K562 (cell line): Measurements from ENCODE around the gene SLC25A21. TPM values are rescaled to one million over a fixed set of nuclear protein-coding genes. Genes with fewer than 3 reads are reported as not detected.
A peak's percentile ranks its signal among the peaks of the same experiment; 100 is the strongest.

Experiments
- ARNT ChIP-seq, 2 experiments: fragments of 450-650 bp; IDR thresholded peaks; 2 replicates each; pipeline ENCODE4 v1.6.1; 2016; ENCODE audit warnings: mild to moderate bottlenecking in 1 of 2
- CC2D1A ChIP-seq: fragments of 450-650 bp; IDR thresholded peaks from 2 replicates; pipeline ENCODE4 v1.6.1; 2017; ENCODE audit warnings: mild to moderate bottlenecking
- ELF2 ChIP-seq: fragments of 250-450 bp; sonication (Bioruptor Pico); IDR thresholded peaks from 2 replicates; pipeline ENCODE4 v1.5.0; 2021; ENCODE audit warnings: mild to moderate bottlenecking
- HDAC6 ChIP-seq: IDR thresholded peaks from 2 replicates; pipeline ENCODE4 v1.6.1; 2012; ENCODE audit warnings: low read depth, mild to moderate bottlenecking, control low read depth, inconsistent platforms, low read length, moderate library complexity
- KDM1A ChIP-seq, 2 experiments: fragments of 450-650 bp; IDR thresholded peaks; 2 replicates each; pipeline ENCODE4 v1.6.1; 2016; ENCODE audit warnings: mild to moderate bottlenecking in 2 of 2
- KLF16 ChIP-seq: IDR thresholded peaks from 2 replicates; pipeline ENCODE4 v1.6.1; 2016; ENCODE audit warnings: antibody characterized with exemption
- PCBP2 ChIP-seq: fragments of 200-400 bp; formaldehyde crosslinking; IDR thresholded peaks from 2 replicates; pipeline ENCODE4 v1.6.1; 2018; ENCODE audit warnings: low read length, low read depth, mild to moderate bottlenecking, moderate library complexity; ENCODE audit not compliant: poor library complexity, severe bottlenecking
- SMAD4 ChIP-seq: fragments of 250-450 bp; sonication (Bioruptor Pico); conservative IDR thresholded peaks from 2 replicates; pipeline ENCODE4 v1.8.0; 2021; ENCODE audit warnings: inconsistent platforms, mild to moderate bottlenecking, moderate library complexity
- ZNF121 ChIP-seq: sonication (generic); formaldehyde crosslinking; conservative IDR thresholded peaks from 2 replicates; pipeline ENCODE4 v1.8.0; 2022; ENCODE audit warnings: missing genetic modification reagents
- ZNF184 ChIP-seq: sonication (generic); formaldehyde crosslinking; IDR thresholded peaks from 2 replicates; pipeline ENCODE4 v1.5.0; 2020; ENCODE audit warnings: missing genetic modification reagents
- ZZZ3 ChIP-seq: fragments of 450-650 bp; IDR thresholded peaks from 2 replicates; pipeline ENCODE4 v1.6.1; 2016; ENCODE audit warnings: antibody characterized with exemption, mild to moderate bottlenecking, moderate library complexity
- polyA plus RNA-seq, 8 experiments: library from polyadenylated mRNA; depleted of rRNA in 4 of 8; stranded (reverse) in 5 of 8; unstranded in 3 of 8; fragments of >200 nt; fragmentation: Nextera tagmentation in 2 of 8; fragmentation: Illumina TruSeq in 1 of 8; extraction: Ambion mirVana in 2 of 8; extraction: Trizol in 1 of 8; gene quantifications; 2 replicates each; pipeline versions ENCODE4 v1.2.1 to v1.2.3, GENCODE V29; 2011 to 2014; ENCODE audit warnings: inconsistent platforms in 1 of 8, missing spikeins in 1 of 8
- total RNA-seq, 7 experiments: library from RNA; depleted of rRNA in 6 of 7; stranded (reverse); fragments of >200 nt in 6 of 7; fragmentation: Illumina TruSeq in 2 of 7; extraction: Trizol in 2 of 7; gene quantifications; 2 replicates each; pipeline versions ENCODE4 v1.2.1 to v1.2.3, GENCODE V29; 2011 to 2021; ENCODE audit warnings: low replicate concordance in 1 of 7
- TF ChIP-seq, protein P1 (sequence below), 2 experiments: fragments of 450-650 bp in 1 of 2; sonication (generic) in 1 of 2; formaldehyde crosslinking in 1 of 2; IDR thresholded peaks; 2 replicates each; pipeline versions ENCODE4 v1.7.1 to v1.9.0; 2016 to 2022; ENCODE audit warnings: inconsistent platforms in 1 of 2, mild to moderate bottlenecking in 1 of 2, missing genetic modification reagents in 1 of 2
- TF ChIP-seq, protein P2 (sequence below): fragments of 450-650 bp; IDR thresholded peaks from 2 replicates; pipeline ENCODE4 v1.7.0; 2016; ENCODE audit warnings: borderline replicate concordance
- TF ChIP-seq, protein P3 (sequence below), 2 experiments: IDR thresholded peaks in 1 of 2; conservative IDR thresholded peaks in 1 of 2; 2 replicates each; pipeline ENCODE4 v1.6.1; 2016; ENCODE audit warnings: low read depth in 2 of 2, mild to moderate bottlenecking in 1 of 2, missing compliant biosample characterization in 1 of 2, missing genetic modification characterization in 1 of 2, moderate library complexity in 1 of 2

The SLC25A21 gene
- total and polyA plus RNA-seq, 9 of the 15 experiments (the other 6 are each of a cell fraction or from before 2014, with no cell fraction given), result 15.2 to 46.7 (median 28.7) TPM

DNA sequence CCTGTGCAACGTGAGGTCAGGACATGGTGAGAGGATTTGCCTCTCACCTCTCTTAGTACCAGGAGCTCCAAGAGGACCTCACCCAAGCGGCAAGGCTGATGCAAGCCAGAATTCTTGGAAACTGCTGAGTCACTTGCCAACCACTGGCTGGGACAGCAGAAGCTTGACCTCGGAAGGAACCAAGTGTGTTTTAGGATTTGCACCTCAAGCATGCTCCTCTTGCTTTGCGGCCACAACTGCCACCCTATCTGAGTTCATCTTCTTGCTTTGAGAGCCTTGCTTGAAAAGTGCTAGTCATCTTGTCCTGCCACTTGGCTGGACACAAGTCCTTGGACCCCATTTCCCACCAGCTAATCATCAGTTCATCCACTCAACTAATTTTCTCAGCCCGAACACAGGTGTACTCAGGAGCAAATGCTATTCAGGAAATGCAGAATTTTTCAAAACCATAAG lies 195.8 kb downstream of the SLC25A21 start (continued):
- TF ChIP-seq, protein P1, sequence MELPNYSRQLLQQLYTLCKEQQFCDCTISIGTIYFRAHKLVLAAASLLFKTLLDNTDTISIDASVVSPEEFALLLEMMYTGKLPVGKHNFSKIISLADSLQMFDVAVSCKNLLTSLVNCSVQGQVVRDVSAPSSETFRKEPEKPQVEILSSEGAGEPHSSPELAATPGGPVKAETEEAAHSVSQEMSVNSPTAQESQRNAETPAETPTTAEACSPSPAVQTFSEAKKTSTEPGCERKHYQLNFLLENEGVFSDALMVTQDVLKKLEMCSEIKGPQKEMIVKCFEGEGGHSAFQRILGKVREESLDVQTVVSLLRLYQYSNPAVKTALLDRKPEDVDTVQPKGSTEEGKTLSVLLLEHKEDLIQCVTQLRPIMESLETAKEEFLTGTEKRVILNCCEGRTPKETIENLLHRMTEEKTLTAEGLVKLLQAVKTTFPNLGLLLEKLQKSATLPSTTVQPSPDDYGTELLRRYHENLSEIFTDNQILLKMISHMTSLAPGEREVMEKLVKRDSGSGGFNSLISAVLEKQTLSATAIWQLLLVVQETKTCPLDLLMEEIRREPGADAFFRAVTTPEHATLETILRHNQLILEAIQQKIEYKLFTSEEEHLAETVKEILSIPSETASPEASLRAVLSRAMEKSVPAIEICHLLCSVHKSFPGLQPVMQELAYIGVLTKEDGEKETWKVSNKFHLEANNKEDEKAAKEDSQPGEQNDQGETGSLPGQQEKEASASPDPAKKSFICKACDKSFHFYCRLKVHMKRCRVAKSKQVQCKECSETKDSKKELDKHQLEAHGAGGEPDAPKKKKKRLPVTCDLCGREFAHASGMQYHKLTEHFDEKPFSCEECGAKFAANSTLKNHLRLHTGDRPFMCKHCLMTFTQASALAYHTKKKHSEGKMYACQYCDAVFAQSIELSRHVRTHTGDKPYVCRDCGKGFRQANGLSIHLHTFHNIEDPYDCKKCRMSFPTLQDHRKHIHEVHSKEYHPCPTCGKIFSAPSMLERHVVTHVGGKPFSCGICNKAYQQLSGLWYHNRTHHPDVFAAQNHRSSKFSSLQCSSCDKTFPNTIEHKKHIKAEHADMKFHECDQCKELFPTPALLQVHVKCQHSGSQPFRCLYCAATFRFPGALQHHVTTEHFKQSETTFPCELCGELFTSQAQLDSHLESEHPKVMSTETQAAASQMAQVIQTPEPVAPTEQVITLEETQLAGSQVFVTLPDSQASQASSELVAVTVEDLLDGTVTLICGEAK (IDR thresholded peaks at IDR 0.05), result no peak
- TF ChIP-seq, protein P1 (CRISPR knock-in tag; IDR thresholded peaks at IDR 0.05), result no peak
- TF ChIP-seq ZZZ3 (no peak), ZNF184 (CRISPR knock-in tag) (no peak), ELF2 (CRISPR knock-in tag) (no peak), PCBP2 (no peak), KLF16 (no peak), KDM1A (IDR thresholded peaks at IDR 0.05) (peak; percentile 15 to 54; a peak in 2 of 4 replicates), CC2D1A (peak; percentile 60; the same call in 1 of the 2 replicates), ARNT (IDR thresholded peaks at IDR 0.05) (no peak), HDAC6 (no peak), ZNF121 (no peak), SMAD4 (CRISPR knock-in tag) (peak; percentile 87)
- TF ChIP-seq, protein P2, sequence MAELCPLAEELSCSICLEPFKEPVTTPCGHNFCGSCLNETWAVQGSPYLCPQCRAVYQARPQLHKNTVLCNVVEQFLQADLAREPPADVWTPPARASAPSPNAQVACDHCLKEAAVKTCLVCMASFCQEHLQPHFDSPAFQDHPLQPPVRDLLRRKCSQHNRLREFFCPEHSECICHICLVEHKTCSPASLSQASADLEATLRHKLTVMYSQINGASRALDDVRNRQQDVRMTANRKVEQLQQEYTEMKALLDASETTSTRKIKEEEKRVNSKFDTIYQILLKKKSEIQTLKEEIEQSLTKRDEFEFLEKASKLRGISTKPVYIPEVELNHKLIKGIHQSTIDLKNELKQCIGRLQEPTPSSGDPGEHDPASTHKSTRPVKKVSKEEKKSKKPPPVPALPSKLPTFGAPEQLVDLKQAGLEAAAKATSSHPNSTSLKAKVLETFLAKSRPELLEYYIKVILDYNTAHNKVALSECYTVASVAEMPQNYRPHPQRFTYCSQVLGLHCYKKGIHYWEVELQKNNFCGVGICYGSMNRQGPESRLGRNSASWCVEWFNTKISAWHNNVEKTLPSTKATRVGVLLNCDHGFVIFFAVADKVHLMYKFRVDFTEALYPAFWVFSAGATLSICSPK, result no peak
- TF ChIP-seq, protein P3, sequence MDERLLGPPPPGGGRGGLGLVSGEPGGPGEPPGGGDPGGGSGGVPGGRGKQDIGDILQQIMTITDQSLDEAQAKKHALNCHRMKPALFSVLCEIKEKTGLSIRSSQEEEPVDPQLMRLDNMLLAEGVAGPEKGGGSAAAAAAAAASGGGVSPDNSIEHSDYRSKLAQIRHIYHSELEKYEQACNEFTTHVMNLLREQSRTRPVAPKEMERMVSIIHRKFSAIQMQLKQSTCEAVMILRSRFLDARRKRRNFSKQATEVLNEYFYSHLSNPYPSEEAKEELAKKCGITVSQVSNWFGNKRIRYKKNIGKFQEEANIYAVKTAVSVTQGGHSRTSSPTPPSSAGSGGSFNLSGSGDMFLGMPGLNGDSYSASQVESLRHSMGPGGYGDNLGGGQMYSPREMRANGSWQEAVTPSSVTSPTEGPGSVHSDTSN (CRISPR knock-in tag; IDR thresholded peaks at IDR 0.05; ENCODE audit: low read depth), result no peak
- TF ChIP-seq, protein P3 (tag; conservative IDR thresholded peaks at IDR 0.05; ENCODE audit: low read depth), result no peak
